ENCODE measurements around the gene CLEC3B. TPM values are rescaled to one million over a fixed set of nuclear protein-coding genes. Genes with fewer than 3 reads are reported as not detected.
"Not testable (repeated sequence)": the region's sequence is repeated elsewhere in the genome, so short reads cannot be mapped to it uniquely, and the experiment has no call there.

CLEC3B gene
- total and polyA plus RNA-seq, 2 donors (not counting 1 experiment from before 2014, with no cell fraction given), result 0.82 TPM; not detected in 1

DNA sequence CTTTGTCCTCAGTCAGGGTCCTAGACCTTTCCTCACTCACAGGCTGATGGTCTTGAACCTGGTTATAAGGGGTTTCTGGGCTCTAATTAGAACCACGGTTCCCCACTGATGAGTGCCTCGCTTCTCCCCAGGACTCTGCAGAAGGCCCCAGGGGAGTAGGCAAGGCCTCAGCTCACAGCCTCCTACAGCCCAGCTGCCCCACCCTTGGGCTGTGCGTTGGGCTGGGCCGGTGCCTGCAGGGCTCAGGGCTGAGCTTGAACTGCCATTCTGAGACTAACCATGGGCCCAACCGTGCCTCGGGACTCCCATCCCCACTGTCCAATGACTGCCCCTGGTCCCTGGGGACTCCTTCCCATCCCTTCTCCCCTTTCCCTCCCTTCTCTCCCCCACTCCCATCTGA lies 25.6 kb downstream of the CLEC3B start:
- Histone ChIP-seq H3K27me3 (replicated peaks in 1 of 4; ENCODE audit: control extremely low read depth in 1 of 4, control insufficient read depth in 3 of 4, insufficient read depth in 4 of 4, low read length in 3 of 4) (peaks cover 0 to 7% (median 2%) of the 10 kb centered on the region in 4 experiments), H3K9ac (ENCODE audit: low read length) (no peak overlapping the region), H3K4me2 (replicated peaks; ENCODE audit: low read depth, low read length, poor library complexity, severe bottlenecking) (no peak overlapping the region), H3K36me3 (replicated peaks in 1 of 2; ENCODE audit: control extremely low read depth in 1 of 2, control insufficient read depth in 1 of 2, extremely low read depth in 1 of 2, insufficient read depth in 2 of 2, low read length in 1 of 2) (no peaks in the 10 kb centered on the region), H3K27ac (ENCODE audit: low read length in 2 of 2) (no peak overlapping the region), H3K4me1 (ENCODE audit: control insufficient read depth in 2 of 2, insufficient read depth in 2 of 2, low read length in 2 of 2) (no peaks in the 10 kb centered on the region), H3K4me3 (ENCODE audit: control extremely low read depth in 1 of 5, extremely low read depth in 1 of 5, insufficient read depth in 1 of 5, low read depth in 2 of 5, low read length in 4 of 5) (no peak overlapping the region), H3K9me3 (ENCODE audit: control extremely low read depth in 1 of 3, control insufficient read depth in 2 of 3, insufficient read depth in 1 of 3, low read length in 2 of 3) (no peaks in the 10 kb centered on the region), H4K20me1 (ENCODE audit: control insufficient read depth, insufficient read depth, low read length, poor library complexity, severe bottlenecking) (no peaks in the 10 kb centered on the region), H3K79me2 (ENCODE audit: control insufficient read depth, insufficient read depth, low read length) (no peaks in the 10 kb centered on the region), H2AFZ (ENCODE audit: insufficient read depth, low read depth, low read length, poor library complexity, severe bottlenecking) (no peak overlapping the region)
- POLR2A ChIA-PET, result no interaction called here
- ATAC-seq (ENCODE audit: low read depth) (no peak), DNase-seq (no peak)
- CTCF ChIA-PET, result interaction anchor here (0.8 kb wide), 1 partner anchor 11 kb away, joined by 3 read pairs; no protein-coding TSS in a partner anchor
- Mint-ChIP-seq H3K27me3 (peaks cover 50% of the 10 kb centered on the region), H3K4me1 (no peaks in the 10 kb centered on the region), H3K27ac (no peak overlapping the region), H3K9me3 (ENCODE audit: insufficient read depth) (no peaks in the 10 kb centered on the region), H3K4me3 (no peak overlapping the region)
- no peak for TF ChIP-seq EZH2 (IDR thresholded peaks at IDR 0.05; ENCODE audit: borderline replicate concordance, insufficient read depth, low read depth, low read length, poor library complexity, severe bottlenecking)
- intact Hi-C loops (cut with micrococcal nuclease), result no loop called here
- 85% methylated on average over 6 of the region's 6 CpGs for WGBS (ENCODE audit: insufficient coverage)

DNA sequence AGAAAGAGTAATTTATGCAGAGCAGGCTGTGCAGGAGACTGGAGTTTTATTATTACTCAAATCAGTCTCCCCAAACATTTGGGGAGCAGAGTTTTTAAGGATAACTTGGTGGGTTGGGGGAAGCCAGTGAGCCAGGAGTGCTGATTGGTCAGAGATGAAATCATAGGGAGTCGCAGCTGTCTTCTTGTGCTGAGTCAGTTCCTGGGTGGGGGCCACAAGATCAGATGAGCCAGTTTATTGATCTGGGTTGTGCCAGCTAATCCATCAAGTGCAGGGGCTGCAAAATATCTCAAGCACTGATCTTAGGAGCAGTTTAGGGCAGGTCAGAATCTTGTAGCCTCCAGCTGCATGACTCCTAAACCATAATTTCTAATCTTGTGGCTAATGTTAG lies 27.7 kb downstream of the CLEC3B start:
- H3K79me2 ChIP-seq (ENCODE audit: control insufficient read depth, insufficient read depth, low read length); DNase-seq; H3K4me2 ChIP-seq (replicated peaks; ENCODE audit: low read depth, low read length, poor library complexity, severe bottlenecking); H3K9me3 ChIP-seq (ENCODE audit: control extremely low read depth in 1 of 3, control insufficient read depth in 2 of 3, insufficient read depth in 1 of 3, low read length in 2 of 3); H3K4me3 Mint-ChIP-seq; ATAC-seq (ENCODE audit: low read depth); intact Hi-C loops (cut with micrococcal nuclease); H2AFZ ChIP-seq (ENCODE audit: insufficient read depth, low read depth, low read length, poor library complexity, severe bottlenecking); H3K4me3 ChIP-seq (ENCODE audit: control extremely low read depth in 1 of 5, extremely low read depth in 1 of 5, insufficient read depth in 1 of 5, low read depth in 2 of 5, low read length in 4 of 5); H3K27ac Mint-ChIP-seq; H3K4me1 Mint-ChIP-seq; H3K9me3 Mint-ChIP-seq (ENCODE audit: insufficient read depth); H3K27me3 ChIP-seq (replicated peaks in 1 of 4; ENCODE audit: control extremely low read depth in 1 of 4, control insufficient read depth in 3 of 4, insufficient read depth in 4 of 4, low read length in 3 of 4); H3K36me3 ChIP-seq (replicated peaks in 1 of 2; ENCODE audit: control extremely low read depth in 1 of 2, control insufficient read depth in 1 of 2, extremely low read depth in 1 of 2, insufficient read depth in 2 of 2, low read length in 1 of 2); H3K9ac ChIP-seq (ENCODE audit: low read length); H3K27ac ChIP-seq (ENCODE audit: low read length in 2 of 2); H4K20me1 ChIP-seq (ENCODE audit: control insufficient read depth, insufficient read depth, low read length, poor library complexity, severe bottlenecking); H3K4me1 ChIP-seq (ENCODE audit: control insufficient read depth in 2 of 2, insufficient read depth in 2 of 2, low read length in 2 of 2); POLR2A ChIA-PET: not testable (repeated sequence)
- CTCF ChIA-PET, result interaction anchor here (1.6 to 4.5 kb wide), 3 partner anchors 12 to 17 kb away, joined by 7 to 33 read pairs (median 9); no protein-coding TSS in a partner anchor
- peaks cover 46% of the 10 kb centered on the region for H3K27me3 Mint-ChIP-seq
- 87% methylated on average over 1 of the region's 1 CpG for WGBS (ENCODE audit: insufficient coverage)

All from B cell (primary cell).